Stimulated activated CD8-positive, alpha-beta memory T cell treated with anti-CD3 and anti-CD28 coated beads, Interleukin-4, amount 100 ng/mL, for 48 hours (primary cell): ENCODE results near the gene ZNF385C.
"Not testable (repeated sequence)": the region's sequence is repeated elsewhere in the genome, so short reads cannot be mapped to it uniquely, and the experiment has no call there.

Source experiments
- DNase-seq: peaks from one replicate; pipeline ENCODE4 v3.0.0-alpha.2; 2020

Gene ZNF385C

GRCh38 chr17:42016941-42017865 lies 81.1 kb downstream of the ZNF385C start, which contains the start of gene DNAJC7:
Gene DNAJC7 (minus strand): TSS chr17:42017439. CDS start chr17:42017416, 23 bp downstream.
- peak; percentile 90 for DNase-seq

DNA sequence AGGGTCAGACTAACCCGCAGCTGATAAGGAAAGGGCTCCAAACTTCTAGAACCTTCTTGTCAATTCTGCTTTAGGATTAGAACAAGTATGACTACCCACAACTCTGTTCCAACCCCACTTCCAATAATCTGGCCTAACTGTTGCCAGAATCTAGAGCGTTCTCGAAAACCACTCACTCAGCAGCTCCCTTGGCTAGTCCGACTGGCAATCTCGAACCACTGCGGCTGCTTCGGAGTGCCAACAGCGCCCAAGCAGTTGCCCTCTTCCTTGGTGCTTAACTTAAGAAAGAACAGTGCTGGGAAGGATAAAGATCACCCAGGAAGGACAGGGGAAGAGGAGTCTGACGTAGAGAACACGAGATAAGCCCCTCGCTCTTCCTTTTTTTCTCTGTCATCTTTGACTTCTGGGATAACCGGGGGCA lies 81.9 kb downstream of the ZNF385C start:
- DNase-seq: peak; percentile 40

- DNase-seq: not testable (repeated sequence)
These were observed 84.5 kb downstream of the ZNF385C start for GRCh38 chr17:42013740-42014139.

GRCh38 chr17:42012363-42012762 lies 85.9 kb downstream of the ZNF385C start:
- not testable (repeated sequence) for DNase-seq

GRCh38 chr17:42010898-42011516 lies 87.3 kb downstream of the ZNF385C start:
- no peak for DNase-seq

DNA sequence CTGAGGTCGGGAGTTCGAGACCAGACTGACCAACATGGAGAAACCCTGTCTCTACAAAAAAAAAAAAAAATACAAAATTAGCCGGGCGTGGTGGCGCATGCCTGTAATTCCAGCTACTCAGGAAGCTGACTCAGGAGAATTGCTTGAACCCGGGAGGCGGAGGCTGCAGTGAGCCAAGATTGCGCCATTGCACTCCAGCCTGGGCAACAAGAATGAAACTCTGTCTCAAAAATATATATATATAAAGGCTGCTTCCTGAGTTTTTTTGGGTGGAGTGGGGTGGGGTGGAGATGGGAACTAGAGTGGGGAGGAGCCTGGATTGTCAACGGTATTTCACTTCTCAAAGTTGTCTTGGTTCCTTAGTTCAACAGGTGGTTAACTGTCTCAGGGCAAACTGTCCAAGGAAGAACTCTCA lies 88.0 kb downstream of the ZNF385C start:
- not testable (repeated sequence) for DNase-seq

- DNase-seq: no peak
These were observed 89.1 kb downstream of the ZNF385C start for GRCh38 chr17:42009170-42009569.

GRCh38 chr17:42005166-42005565 lies 93.1 kb downstream of the ZNF385C start:
- DNase-seq: no peak

DNA sequence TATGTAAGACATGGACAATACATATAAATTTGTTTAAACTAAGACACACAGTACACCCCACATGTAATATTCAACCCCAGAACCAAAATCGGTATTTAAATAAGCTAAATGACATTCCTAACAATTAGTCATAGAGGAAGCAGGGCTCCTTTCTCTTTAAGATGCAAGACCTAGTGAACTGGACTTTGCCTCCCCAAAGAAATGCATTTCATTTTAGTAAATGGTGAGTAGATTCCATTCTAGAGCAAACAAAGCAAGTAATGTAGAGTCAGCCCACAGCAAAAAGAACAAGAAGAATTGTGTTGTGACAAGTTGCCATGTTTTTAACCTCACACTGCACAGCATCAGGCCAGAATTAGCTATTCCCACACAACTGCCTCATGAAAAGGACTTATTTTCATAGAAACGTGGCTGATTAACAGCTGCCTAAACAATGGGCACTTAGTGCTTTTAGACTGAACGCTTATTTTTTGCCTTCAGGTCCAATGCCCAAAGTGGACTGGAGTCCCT lies 95.4 kb downstream of the ZNF385C start:
- no peak for DNase-seq

- DNase-seq: no peak
These were observed 96.0 kb downstream of the ZNF385C start for GRCh38 chr17:42002175-42002791.

DNA sequence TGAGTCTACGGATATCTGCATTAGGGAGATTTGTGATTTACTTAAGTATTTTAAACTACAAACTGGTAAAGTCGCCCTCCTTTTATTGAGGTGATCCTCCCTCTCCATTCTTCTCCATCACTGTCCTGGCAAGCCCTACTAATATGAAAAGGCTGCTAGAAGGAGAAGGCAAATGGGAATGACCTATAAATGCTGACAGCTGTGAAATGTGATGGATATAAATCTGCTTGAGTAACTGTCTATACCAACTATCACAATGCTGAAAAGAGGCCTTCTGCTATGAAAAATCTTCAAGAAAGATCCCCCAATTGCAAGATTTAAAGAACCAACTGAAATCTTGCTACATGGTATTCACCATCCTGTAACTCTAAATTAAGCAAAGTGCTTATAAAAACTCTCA lies 96.5 kb downstream of the ZNF385C start:
- DNase-seq: no peak

- DNase-seq: no peak
These were observed 97.7 kb downstream of the ZNF385C start for GRCh38 chr17:42000413-42001133.

- DNase-seq: no peak
These were observed 99.8 kb downstream of the ZNF385C start for GRCh38 chr17:41998497-41998896.

GRCh38 chr17:41996855-41997164 lies 101.5 kb downstream of the ZNF385C start:
- no peak for DNase-seq

DNA sequence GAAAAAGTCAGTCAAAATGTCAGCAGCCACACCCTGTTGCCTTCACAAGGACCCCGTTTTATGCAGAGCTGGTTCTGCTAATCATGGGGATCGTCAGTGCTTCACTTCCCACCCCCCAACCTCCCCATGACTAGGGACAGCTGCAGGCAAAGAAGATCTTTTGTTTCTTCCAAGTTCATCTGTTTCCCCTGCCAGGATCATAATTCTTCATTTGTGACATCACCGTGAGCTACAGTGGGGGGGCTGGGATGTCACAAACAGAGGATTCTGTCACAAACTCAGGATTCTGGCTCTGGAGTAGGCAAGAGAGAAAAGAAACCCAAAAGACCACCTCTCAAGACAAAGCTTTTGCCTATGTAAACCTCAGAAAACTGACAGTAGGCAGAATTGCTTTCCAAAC lies 105.7 kb downstream of the ZNF385C start:
- DNase-seq: no peak

DNA sequence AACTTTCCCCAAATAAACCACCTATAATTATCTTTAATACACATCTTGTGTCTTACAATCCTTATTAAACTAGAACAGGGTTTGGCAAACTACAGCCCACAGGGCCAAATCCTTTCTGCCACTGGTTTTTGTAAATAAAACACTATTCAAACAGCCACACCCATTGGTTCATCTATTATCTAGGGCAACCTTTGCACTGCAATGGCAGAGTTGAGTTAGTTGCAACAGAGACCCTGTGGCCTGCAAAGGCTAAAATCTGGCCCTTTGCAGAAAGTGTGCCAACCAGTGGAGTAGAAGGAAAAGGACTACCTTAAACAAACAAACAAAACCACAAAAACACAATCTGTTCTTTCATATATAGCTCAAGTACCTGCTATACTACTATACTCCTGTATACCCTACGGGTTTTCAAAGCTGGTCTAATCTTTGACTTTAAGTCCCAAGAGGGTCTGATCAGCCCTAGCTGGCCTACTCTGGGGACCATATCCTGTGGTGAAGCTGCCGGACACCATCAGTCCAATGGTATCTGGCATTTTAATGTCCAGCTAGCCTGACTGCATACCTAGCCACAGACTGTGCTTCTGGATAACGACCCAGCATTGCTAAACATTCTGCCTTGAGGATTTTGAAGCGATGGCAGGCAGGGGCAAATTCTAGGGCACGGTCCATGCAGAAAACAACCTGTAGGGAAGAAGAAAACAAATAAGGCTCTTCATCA lies 108.4 kb downstream of the ZNF385C start:
- no peak for DNase-seq

- no peak for DNase-seq
These were observed 109.9 kb downstream of the ZNF385C start for GRCh38 chr17:41988418-41988817.

- no peak for DNase-seq
These were observed 110.6 kb downstream of the ZNF385C start for GRCh38 chr17:41987642-41988041.

- DNase-seq: no peak
These were observed 111.6 kb downstream of the ZNF385C start for GRCh38 chr17:41986634-41987033.

- no peak for DNase-seq
These were observed 112.4 kb downstream of the ZNF385C start for GRCh38 chr17:41985919-41986318.

- no peak for DNase-seq
These were observed 113.8 kb downstream of the ZNF385C start for GRCh38 chr17:41984454-41984853.
